ENCODE measurements around the gene BRF1.
"Not testable (repeated sequence)": the region's sequence is repeated elsewhere in the genome, so short reads cannot be mapped to it uniquely, and the experiment has no call there.

The BRF1 gene

DNA sequence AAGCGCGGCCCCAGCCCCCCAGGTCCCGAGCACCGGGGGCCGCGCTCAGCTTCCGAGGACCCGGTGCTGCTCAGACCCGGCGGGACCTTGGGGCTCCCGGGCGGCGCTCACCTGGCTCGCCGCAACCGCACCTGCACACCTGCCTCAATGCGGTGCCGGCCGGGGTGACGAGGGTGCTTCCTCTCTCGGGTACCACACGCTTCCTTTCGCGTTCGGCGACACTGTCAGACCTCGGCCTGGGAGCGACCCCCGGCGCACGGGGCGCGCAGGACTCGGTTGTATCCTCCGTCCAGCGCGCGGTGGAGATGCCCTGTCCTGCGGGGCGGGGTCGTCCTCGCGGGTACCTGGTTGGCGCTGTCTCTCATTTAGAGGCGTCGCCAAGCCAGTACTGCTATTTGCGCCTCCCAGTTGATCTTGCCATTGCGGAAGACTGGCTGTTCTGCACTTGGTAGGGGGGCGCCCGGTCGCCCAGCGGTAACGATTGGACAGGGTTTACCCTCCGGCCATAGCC lies 14.5 kb upstream of the BRF1 start:
- peak; percentile 66 for DNase-seq

GRCh38 chr14:105314287-105315200 lies 13.7 kb upstream of the BRF1 start, which contains the start of gene PACS2:
TSS of gene PACS2 (plus strand) at chr14:105314748. CDS start at chr14:105314919, 171 bp downstream.
- DNase-seq = peak; percentile 83

DNA sequence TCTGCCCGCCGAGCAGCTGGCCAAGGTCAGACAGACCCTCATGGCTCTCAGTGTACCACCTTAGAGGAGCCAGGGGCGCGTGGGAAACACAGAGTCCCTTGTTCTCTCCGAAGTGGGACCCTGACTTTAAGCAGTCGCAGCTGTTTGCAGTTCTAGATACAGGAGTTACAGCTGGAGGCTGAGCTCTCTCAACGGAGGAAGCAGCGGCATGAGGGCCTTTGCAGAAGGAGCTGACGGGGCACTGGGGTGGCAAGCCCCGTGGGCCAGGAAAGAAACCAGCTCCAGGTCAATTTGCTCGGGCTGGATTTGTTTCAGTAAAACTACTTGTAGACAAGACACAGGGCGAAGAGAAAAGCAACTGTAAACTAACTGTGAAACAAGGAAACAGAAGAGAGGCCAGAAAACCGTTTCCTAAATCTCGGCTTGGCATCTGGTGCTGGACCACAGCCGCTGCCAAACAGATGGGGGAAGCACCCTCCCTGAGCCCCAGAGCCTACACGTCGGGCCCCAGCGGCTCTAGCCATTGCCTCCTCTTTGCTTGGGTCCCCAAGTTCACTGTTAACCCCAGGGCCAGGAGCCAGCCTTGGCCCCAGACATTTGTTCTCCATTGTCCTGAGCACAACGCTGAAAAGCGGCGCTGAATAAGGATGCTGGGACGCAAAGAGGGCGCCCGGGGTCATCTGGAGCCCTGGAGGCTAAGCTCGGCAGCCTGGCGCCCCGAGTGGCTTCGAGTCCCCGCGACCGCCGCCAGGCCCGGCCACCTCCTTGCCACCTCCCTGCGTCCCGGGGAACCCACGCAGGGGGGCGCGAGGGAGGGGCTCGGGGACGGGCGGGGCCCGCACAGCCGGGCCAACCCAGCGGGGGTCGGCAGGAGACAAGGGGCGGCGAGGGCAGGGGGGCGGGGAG lies 12.8 kb upstream of the BRF1 start:
- no peak for DNase-seq

GRCh38 chr14:105312973-105313372 lies 12.2 kb upstream of the BRF1 start:
- no peak for DNase-seq

GRCh38 chr14:105311838-105312237 lies 11.0 kb upstream of the BRF1 start:
- DNase-seq = no peak

DNA sequence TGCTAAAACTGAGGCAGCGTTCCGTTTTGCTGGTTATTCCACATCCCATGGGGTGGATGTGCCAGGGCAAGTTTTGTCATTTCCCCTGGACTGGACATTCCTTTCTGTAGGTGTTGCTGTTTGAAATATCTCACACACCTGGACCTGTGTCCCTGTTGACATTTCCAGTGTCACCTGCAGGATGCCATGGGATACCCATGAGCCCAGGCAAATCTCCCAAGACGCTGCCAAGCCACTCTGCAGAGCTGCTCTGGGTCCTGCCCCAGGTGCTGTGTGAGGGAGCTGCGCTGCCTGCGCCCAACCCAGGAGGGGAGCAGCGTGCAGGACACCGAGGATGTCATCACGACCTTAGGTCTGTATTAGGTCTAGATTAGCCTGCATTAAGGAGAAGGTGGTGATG lies 8.6 kb upstream of the BRF1 start:
- no peak for DNase-seq

- DNase-seq = no peak
Measured at GRCh38 chr14:105307052-105307727, 6.4 kb upstream of the BRF1 start.

- DNase-seq = no peak
Measured at GRCh38 chr14:105305791-105306190, 5.0 kb upstream of the BRF1 start.

DNA sequence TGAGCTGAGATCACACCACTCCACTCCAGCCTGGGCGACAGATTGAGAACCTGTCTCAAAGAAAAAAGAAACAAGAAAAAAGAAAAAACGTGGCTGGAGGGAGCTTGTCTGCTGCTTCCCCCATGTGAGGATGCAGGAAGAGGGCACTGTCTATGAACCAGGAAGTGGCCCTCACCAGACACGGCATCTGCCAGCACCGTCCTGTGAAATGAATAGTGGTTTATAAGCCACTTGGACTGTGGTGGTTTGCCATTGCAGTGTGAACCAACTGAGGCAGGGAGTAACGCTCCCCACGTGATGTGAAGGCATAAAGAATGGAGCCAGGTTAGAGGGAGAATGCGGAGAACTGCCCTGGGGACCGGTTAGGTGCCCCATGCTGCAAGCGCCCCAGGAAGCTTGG lies 4.5 kb upstream of the BRF1 start:
- DNase-seq = no peak

GRCh38 chr14:105304565-105304964 lies 3.8 kb upstream of the BRF1 start:
- no peak for DNase-seq

- DNase-seq = no peak
Measured at GRCh38 chr14:105303949-105304348, 3.1 kb upstream of the BRF1 start.

DNA sequence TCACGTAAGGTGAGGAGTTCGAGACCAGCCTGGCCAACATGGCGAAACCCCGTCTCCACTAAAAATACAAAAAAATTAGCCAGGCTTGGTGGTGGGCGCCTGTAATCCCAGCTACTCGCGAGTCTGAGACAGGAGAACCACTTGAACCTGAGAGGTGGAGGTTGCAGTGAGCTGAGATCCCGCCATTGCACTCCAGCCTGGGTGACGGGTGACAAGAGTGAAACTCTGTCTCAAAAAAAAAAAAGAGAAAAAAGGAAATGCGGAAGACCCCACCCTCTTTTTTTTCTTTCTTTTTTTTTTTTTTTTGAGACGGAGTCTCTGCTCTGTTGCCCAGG lies 1.1 kb upstream of the BRF1 start:
- DNase-seq = not testable (repeated sequence)

- DNase-seq = peak; percentile 99
Measured at GRCh38 chr14:105301103-105301914, 508 bp upstream of the BRF1 start.

DNA sequence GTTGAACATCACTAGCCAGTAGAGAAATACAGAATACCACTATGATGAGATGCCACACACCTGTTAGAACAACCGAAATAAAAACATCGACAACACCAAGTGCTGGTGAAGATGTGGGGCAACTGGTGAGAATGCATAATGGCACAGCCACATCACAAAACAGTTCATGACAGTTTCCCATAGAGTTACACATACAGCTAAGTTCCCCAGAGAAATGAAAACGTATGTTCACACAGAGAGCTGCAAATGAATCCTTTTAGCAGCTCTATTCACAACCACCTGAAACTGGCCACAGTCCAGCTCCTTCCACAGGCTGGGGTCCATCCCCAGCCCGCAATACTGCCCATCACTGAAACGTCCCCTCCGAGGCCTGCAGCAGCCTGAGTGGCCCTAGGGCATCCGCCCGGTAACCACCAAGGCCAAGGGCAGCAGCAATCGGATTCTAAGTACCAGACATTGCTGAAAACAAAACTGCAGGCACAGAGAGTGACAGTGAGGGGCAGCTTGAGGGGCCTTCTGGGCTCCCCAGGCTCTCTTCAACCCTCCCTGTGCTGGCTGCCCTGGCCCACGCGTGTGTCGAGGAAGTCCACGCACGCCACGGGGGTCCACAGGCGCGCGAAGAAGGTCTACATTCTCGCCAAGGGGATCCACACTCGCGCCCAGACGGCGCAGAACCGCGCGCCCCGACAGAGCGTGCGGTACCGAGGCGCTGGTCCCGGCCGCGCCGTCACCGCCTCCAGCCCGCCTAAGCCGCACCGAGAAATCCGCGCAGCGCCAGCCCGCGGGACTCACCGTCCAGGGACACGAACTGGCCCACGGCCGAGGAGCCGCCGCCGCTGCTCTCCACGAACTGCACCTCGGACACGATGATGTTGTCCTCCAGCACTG lies 903 bp downstream of the BRF1 start:
- DNase-seq = no peak

DNA sequence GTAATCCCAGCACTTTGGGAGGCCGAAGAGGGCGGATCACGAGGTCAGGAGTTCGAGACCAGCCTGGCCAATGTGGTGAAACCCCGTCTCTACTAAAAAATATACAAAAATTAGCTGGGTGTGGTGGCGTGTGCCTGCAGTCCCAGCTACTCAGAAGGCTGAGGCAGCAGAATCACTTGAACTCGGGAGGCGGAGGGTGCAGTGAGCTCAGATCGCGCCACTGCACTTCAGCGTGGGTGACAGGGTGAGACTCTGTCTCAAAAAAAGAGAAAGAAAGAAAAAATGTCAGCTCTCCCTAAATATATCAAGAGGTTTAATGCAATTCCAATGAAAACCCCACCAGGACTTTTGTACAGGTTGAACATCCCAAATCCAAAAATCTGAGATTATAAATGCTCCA lies 3.5 kb downstream of the BRF1 start:
- not testable (repeated sequence) for DNase-seq

DNA sequence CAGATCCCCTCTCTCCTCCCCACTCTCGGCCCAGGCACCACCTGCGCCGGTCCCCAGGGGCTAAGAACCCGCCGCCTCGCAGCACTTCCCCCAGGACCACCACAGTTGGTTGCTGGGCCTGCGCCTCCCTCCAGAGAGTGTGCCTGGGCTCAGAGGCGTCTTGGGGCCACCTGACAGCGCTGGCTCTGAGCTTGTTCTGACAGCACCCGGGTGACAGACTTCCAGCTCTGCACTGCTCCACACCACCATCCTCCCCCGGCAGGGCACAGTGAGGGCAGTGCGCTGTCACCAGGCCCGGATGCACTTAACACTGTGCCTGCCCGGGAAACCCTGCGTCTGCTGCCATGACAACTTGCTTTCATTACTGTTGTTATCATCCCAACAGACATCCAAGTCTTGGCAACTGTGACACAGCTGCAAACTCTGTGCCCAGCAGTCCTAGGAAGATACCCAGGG lies 6.6 kb downstream of the BRF1 start:
- DNase-seq = peak; percentile 68

GRCh38 chr14:105292826-105293711 lies 7.7 kb downstream of the BRF1 start:
- DNase-seq = peak; percentile 27

GRCh38 chr14:105290621-105291346 lies 10.0 kb downstream of the BRF1 start:
- no peak for DNase-seq

DNA sequence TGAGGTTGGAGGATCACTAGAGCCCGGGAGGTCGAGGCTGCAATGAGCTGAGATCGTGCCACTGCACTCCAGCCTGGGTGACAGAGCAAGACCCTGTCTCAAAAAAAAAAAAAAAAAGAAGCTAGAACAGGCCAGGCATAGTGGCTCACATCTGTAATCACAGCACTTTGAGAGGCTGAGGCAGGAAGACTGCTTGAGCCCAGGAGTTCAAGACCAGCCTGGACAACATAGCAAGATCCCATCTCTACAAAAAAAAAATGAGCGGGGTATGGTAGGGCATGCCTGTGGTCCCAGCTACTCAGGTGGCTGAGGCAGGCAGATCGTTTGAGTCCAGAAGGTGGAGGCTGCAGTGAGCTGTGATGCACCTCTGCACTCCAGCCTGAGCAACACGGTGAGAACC lies 11.9 kb downstream of the BRF1 start:
- DNase-seq = not testable (repeated sequence)
